ENCODE data around the gene NSRP1. TPM values are rescaled to one million over a fixed set of nuclear protein-coding genes. Genes with fewer than 3 reads are reported as not detected.
"Not testable (repeated sequence)": the region's sequence is repeated elsewhere in the genome, so short reads cannot be mapped to it uniquely, and the experiment has no call there.

The NSRP1 gene
- total and polyA plus RNA-seq, 2 donors: 7.8 to 34.3 TPM

- no peaks in the 10 kb centered on the region for H3K9me3 ChIP-seq (ENCODE audit: control insufficient read depth in 2 of 2, insufficient read depth in 1 of 2, low read length in 1 of 2)
- H3K4me3 ChIP-seq (ENCODE audit: low read length in 2 of 2): no peak overlapping the region
- no peak overlapping the region for H3K27ac ChIP-seq (ENCODE audit: low read depth in 1 of 2, low read length in 1 of 2)
- DNase-seq (ENCODE audit: low read depth in 6 of 9, low spot score in 9 of 9): no peak
- no peaks in the 10 kb centered on the region for H3K36me3 ChIP-seq (ENCODE audit: control insufficient read depth in 2 of 2, insufficient read depth in 2 of 2, low read length in 1 of 2)
- 95% methylated on average over 10 of the region's 10 CpGs for WGBS
- H3K27me3 ChIP-seq (ENCODE audit: control insufficient read depth in 2 of 2, insufficient read depth in 1 of 2, low read length in 1 of 2): peaks cover 3 to 19% of the 10 kb centered on the region in 2 donors
- H3K4me1 ChIP-seq (ENCODE audit: control insufficient read depth in 2 of 2, insufficient read depth in 2 of 2, low read length in 2 of 2): no peaks in the 10 kb centered on the region
Observed at GRCh38 chr17:30226878-30227277, 110.3 kb downstream of the NSRP1 start.

DNA sequence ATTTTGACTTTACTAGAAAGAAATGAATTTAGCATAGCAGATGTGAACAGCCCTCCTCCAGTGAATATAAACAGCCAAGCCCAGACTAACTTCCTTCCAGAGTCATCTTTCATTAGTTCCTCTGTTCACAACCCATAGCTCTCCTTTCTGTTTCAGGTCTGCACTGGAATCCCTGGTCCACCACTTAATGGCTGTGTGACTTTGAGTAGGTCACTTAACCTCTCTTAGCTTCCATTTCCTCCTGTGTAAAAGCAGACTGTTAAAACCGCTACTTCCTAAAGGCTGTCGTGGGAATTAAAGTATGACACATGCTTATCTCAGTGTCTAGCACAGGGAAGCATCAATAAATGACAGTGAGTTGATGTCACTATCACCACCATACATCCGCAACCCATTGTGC, 111.4 kb downstream of the NSRP1 start:
- peaks cover 9 to 30% of the 10 kb centered on the region in 2 donors for H3K27me3 ChIP-seq (ENCODE audit: control insufficient read depth in 2 of 2, insufficient read depth in 1 of 2, low read length in 1 of 2)
- WGBS: 91% methylated on average over 3 of the region's 3 CpGs
- H3K4me1 ChIP-seq (ENCODE audit: control insufficient read depth in 2 of 2, insufficient read depth in 2 of 2, low read length in 2 of 2): no peaks in the 10 kb centered on the region
- DNase-seq (ENCODE audit: low read depth in 6 of 9, low spot score in 9 of 9): no peak
- no peak overlapping the region for H3K4me3 ChIP-seq (ENCODE audit: low read length in 2 of 2)
- H3K9me3 ChIP-seq (ENCODE audit: control insufficient read depth in 2 of 2, insufficient read depth in 1 of 2, low read length in 1 of 2): no peaks in the 10 kb centered on the region
- H3K27ac ChIP-seq (ENCODE audit: low read depth in 1 of 2, low read length in 1 of 2): no peak overlapping the region
- H3K36me3 ChIP-seq (ENCODE audit: control insufficient read depth in 2 of 2, insufficient read depth in 2 of 2, low read length in 1 of 2): no peaks in the 10 kb centered on the region

DNA sequence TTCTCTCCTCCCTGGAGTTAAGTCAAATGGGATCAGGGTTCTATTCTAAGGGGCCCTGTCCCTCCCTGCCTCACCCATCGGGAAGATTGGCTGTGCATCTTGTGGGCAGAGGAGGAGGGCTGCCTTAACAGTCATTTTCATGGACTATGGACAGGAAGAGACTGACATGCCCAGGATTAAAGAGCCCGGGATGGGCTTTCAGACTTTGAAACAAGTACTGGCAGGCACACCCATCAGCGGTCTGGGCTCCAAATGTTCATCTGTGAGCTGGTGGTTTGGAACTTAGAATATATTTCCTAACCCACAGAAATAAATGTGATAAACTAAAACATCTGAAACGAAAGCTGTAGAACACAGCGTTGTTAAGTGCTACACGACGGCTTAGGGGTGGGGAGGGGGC, 112.4 kb downstream of the NSRP1 start:
- H3K9me3 ChIP-seq (ENCODE audit: control insufficient read depth in 2 of 2, insufficient read depth in 1 of 2, low read length in 1 of 2): no peaks in the 10 kb centered on the region
- H3K36me3 ChIP-seq (ENCODE audit: control insufficient read depth in 2 of 2, insufficient read depth in 2 of 2, low read length in 1 of 2): no peaks in the 10 kb centered on the region
- H3K27ac ChIP-seq (ENCODE audit: low read depth in 1 of 2, low read length in 1 of 2): no peak overlapping the region
- WGBS: 88% methylated on average over 7 of the region's 7 CpGs
- no peak for DNase-seq (ENCODE audit: low read depth in 6 of 9, low spot score in 9 of 9)
- H3K4me1 ChIP-seq (ENCODE audit: control insufficient read depth in 2 of 2, insufficient read depth in 2 of 2, low read length in 2 of 2): no peaks in the 10 kb centered on the region
- peaks cover 19 to 40% of the 10 kb centered on the region in 2 donors for H3K27me3 ChIP-seq (ENCODE audit: control insufficient read depth in 2 of 2, insufficient read depth in 1 of 2, low read length in 1 of 2)
- H3K4me3 ChIP-seq (ENCODE audit: low read length in 2 of 2): no peak overlapping the region

- peaks cover 20 to 50% of the 10 kb centered on the region in 2 donors for H3K27me3 ChIP-seq (ENCODE audit: control insufficient read depth in 2 of 2, insufficient read depth in 1 of 2, low read length in 1 of 2)
- WGBS: 90% methylated on average over 1 of the region's 1 CpG
- not testable (repeated sequence) for H3K9me3 ChIP-seq (ENCODE audit: control insufficient read depth in 2 of 2, insufficient read depth in 1 of 2, low read length in 1 of 2); H3K27ac ChIP-seq (ENCODE audit: low read depth in 1 of 2, low read length in 1 of 2); DNase-seq (ENCODE audit: low read depth in 6 of 9, low spot score in 9 of 9); H3K36me3 ChIP-seq (ENCODE audit: control insufficient read depth in 2 of 2, insufficient read depth in 2 of 2, low read length in 1 of 2); H3K4me3 ChIP-seq (ENCODE audit: low read length in 2 of 2); H3K4me1 ChIP-seq (ENCODE audit: control insufficient read depth in 2 of 2, insufficient read depth in 2 of 2, low read length in 2 of 2)
Observed at GRCh38 chr17:30230009-30230408, 113.4 kb downstream of the NSRP1 start.

DNA sequence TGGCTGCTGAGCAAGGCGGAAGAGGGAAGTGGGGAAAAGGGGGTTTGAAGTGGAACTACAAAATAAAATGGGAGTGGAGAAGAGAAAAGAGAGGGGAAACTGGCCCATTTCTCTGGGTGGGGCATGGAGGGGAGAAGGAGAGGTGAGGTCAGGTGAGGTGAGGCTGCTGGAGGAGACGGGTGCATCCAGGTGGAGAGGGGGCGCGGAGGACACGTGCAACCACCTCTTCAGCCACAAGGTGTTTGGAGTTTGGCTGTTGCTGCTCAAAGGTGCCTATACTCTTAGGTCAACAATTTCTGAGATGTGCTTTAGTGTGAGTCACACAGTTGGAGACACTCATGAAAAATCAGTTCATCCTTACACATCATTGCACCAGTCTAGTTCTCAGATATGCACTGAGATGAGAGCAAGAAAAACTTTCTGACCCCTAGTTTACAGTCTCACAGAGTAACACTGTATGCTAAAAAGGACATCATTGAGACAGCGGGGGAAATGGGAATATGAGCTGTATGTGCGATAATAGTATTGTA, 114.0 kb downstream of the NSRP1 start:
- no peaks in the 10 kb centered on the region for H3K36me3 ChIP-seq (ENCODE audit: control insufficient read depth in 2 of 2, insufficient read depth in 2 of 2, low read length in 1 of 2)
- peaks cover 2 to 6% of the 10 kb centered on the region in 2 donors for H3K4me1 ChIP-seq (ENCODE audit: control insufficient read depth in 2 of 2, insufficient read depth in 2 of 2, low read length in 2 of 2)
- 92% methylated on average over 7 of the region's 7 CpGs for WGBS
- DNase-seq (ENCODE audit: low read depth in 6 of 9, low spot score in 9 of 9): no peak
- no peaks in the 10 kb centered on the region for H3K9me3 ChIP-seq (ENCODE audit: control insufficient read depth in 2 of 2, insufficient read depth in 1 of 2, low read length in 1 of 2)
- H3K4me3 ChIP-seq (ENCODE audit: low read length in 2 of 2): no peak overlapping the region
- no peak overlapping the region for H3K27ac ChIP-seq (ENCODE audit: low read depth in 1 of 2, low read length in 1 of 2)
- peaks cover 25 to 54% of the 10 kb centered on the region in 2 donors for H3K27me3 ChIP-seq (ENCODE audit: control insufficient read depth in 2 of 2, insufficient read depth in 1 of 2, low read length in 1 of 2)

- Histone ChIP-seq H3K4me3 (ENCODE audit: low read length in 2 of 2) (no peak overlapping the region), H3K36me3 (ENCODE audit: control insufficient read depth in 2 of 2, insufficient read depth in 2 of 2, low read length in 1 of 2) (no peaks in the 10 kb centered on the region), H3K4me1 (ENCODE audit: control insufficient read depth in 2 of 2, insufficient read depth in 2 of 2, low read length in 2 of 2) (peaks cover 2 to 13% of the 10 kb centered on the region in 2 donors), H3K9me3 (ENCODE audit: control insufficient read depth in 2 of 2, insufficient read depth in 1 of 2, low read length in 1 of 2) (no peaks in the 10 kb centered on the region), H3K27ac (ENCODE audit: low read depth in 1 of 2, low read length in 1 of 2) (no peak overlapping the region), H3K27me3 (ENCODE audit: control insufficient read depth in 2 of 2, insufficient read depth in 1 of 2, low read length in 1 of 2) (peaks cover 38 to 68% of the 10 kb centered on the region in 2 donors)
- 92% methylated on average over 10 of the region's 10 CpGs for WGBS
- DNase-seq (ENCODE audit: low read depth in 6 of 9, low spot score in 9 of 9): no peak
Observed at GRCh38 chr17:30232015-30232823, 115.6 kb downstream of the NSRP1 start.

- H3K9me3 ChIP-seq (ENCODE audit: control insufficient read depth in 2 of 2, insufficient read depth in 1 of 2, low read length in 1 of 2): no peaks in the 10 kb centered on the region
- peaks cover 2 to 13% of the 10 kb centered on the region in 2 donors for H3K4me1 ChIP-seq (ENCODE audit: control insufficient read depth in 2 of 2, insufficient read depth in 2 of 2, low read length in 2 of 2)
- no peak for DNase-seq (ENCODE audit: low read depth in 6 of 9, low spot score in 9 of 9)
- H3K4me3 ChIP-seq (ENCODE audit: low read length in 2 of 2): no peak overlapping the region
- no peaks in the 10 kb centered on the region for H3K36me3 ChIP-seq (ENCODE audit: control insufficient read depth in 2 of 2, insufficient read depth in 2 of 2, low read length in 1 of 2)
- H3K27ac ChIP-seq (ENCODE audit: low read depth in 1 of 2, low read length in 1 of 2): no peak overlapping the region
- peaks cover 42 to 75% of the 10 kb centered on the region in 2 donors for H3K27me3 ChIP-seq (ENCODE audit: control insufficient read depth in 2 of 2, insufficient read depth in 1 of 2, low read length in 1 of 2)
- 88% methylated on average over 11 of the region's 11 CpGs for WGBS
Observed at GRCh38 chr17:30232824-30233427, 116.3 kb downstream of the NSRP1 start.

DNA sequence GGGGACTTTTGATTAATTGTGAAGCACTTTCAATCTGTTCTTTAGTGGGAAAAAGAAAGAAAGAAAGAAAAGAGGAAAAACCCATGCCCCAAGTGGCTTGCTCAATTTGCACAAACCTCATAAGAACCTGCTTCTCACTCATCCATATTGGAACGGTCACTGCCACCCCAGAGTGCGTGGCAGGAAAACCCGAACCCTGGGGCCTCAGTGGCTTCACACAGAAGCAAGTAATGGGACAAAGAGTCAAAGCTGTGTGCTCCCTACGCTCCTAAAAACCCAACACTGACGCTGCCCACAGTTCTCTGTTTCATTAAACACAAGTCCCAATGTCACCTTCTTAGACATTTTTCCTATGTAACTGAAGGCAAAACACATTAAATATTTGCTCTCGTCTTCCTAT, 117.7 kb downstream of the NSRP1 start:
- Histone ChIP-seq H3K9me3 (ENCODE audit: control insufficient read depth in 2 of 2, insufficient read depth in 1 of 2, low read length in 1 of 2) (peaks cover 0 to 3% of the 10 kb centered on the region in 2 donors), H3K27ac (ENCODE audit: low read depth in 1 of 2, low read length in 1 of 2) (no peak overlapping the region), H3K4me1 (ENCODE audit: control insufficient read depth in 2 of 2, insufficient read depth in 2 of 2, low read length in 2 of 2) (peaks cover 2 to 18% of the 10 kb centered on the region in 2 donors), H3K4me3 (ENCODE audit: low read length in 2 of 2) (no peak overlapping the region), H3K36me3 (ENCODE audit: control insufficient read depth in 2 of 2, insufficient read depth in 2 of 2, low read length in 1 of 2) (no peaks in the 10 kb centered on the region), H3K27me3 (ENCODE audit: control insufficient read depth in 2 of 2, insufficient read depth in 1 of 2, low read length in 1 of 2) (peaks cover 48 to 85% of the 10 kb centered on the region in 2 donors)
- 95% methylated on average over 6 of the region's 6 CpGs for WGBS
- no peak for DNase-seq (ENCODE audit: low read depth in 6 of 9, low spot score in 9 of 9)

DNA sequence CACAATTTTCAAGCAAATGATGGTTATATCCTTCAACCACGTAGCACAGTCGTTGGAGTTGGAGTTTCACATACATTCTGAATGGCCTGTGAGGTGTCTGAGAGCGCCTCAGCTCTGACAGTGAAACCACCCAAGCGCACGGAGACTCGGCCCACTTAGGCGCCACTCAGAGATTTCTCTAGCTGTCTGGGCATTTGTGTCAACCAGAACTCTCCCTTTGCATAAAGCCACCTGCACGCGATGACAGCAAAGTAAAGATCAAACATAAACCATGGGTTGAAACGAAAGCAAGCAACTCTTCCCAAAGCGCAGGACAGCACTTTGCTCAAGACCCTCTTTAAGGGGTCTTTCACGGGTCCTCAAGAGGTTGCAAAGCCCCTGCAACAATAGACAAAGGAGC, 118.3 kb downstream of the NSRP1 start:
- WGBS: 39% methylated on average over 12 of the region's 12 CpGs
- H3K27ac ChIP-seq (ENCODE audit: low read depth in 1 of 2, low read length in 1 of 2): no peak overlapping the region
- H3K4me1 ChIP-seq (ENCODE audit: control insufficient read depth in 2 of 2, insufficient read depth in 2 of 2, low read length in 2 of 2): peaks cover 2 to 18% of the 10 kb centered on the region in 2 donors
- H3K9me3 ChIP-seq (ENCODE audit: control insufficient read depth in 2 of 2, insufficient read depth in 1 of 2, low read length in 1 of 2): peaks cover 0 to 3% of the 10 kb centered on the region in 2 donors
- peak in 2 of 9 donors; percentile 5 to 32 for DNase-seq (ENCODE audit: low read depth in 6 of 9, low spot score in 9 of 9)
- H3K4me3 ChIP-seq (ENCODE audit: low read length in 2 of 2): peak overlapping the region in 1 of 2 donors; percentile 39
- H3K36me3 ChIP-seq (ENCODE audit: control insufficient read depth in 2 of 2, insufficient read depth in 2 of 2, low read length in 1 of 2): no peaks in the 10 kb centered on the region
- H3K27me3 ChIP-seq (ENCODE audit: control insufficient read depth in 2 of 2, insufficient read depth in 1 of 2, low read length in 1 of 2): peaks cover 48 to 88% of the 10 kb centered on the region in 2 donors
